Kidney glomerular epithelial cell (primary cell): ENCODE results near the gene THBS1.
A peak's percentile ranks its signal among the peaks of the same experiment; 100 is the strongest.

Experiments
- DNase-seq: peaks from one replicate; lab custom pipeline; 2025; lab: John Stamatoyannopoulos, UW

Gene THBS1

GRCh38 chr15:39608185-39609139 is 27.6 kb downstream of the THBS1 start:
- DNase-seq: no peak

- DNase-seq: no peak
Observed at GRCh38 chr15:39609166-39609916, 28.5 kb downstream of the THBS1 start.

GRCh38 chr15:39610665-39611064 is 29.8 kb downstream of the THBS1 start:
- DNase-seq: no peak

GRCh38 chr15:39613271-39613670 is 32.4 kb downstream of the THBS1 start:
- DNase-seq: no peak

GRCh38 chr15:39613861-39614260 is 33.0 kb downstream of the THBS1 start:
- no peak for DNase-seq

- no peak for DNase-seq
Observed at GRCh38 chr15:39616731-39617455, 36.0 kb downstream of the THBS1 start.

- DNase-seq: no peak
Observed at GRCh38 chr15:39618063-39618823, 37.4 kb downstream of the THBS1 start.

GRCh38 chr15:39621210-39621609 is 40.3 kb downstream of the THBS1 start:
- no peak for DNase-seq

- DNase-seq: no peak
Observed at GRCh38 chr15:39621976-39622375, 41.1 kb downstream of the THBS1 start.

- DNase-seq: no peak
Observed at GRCh38 chr15:39622660-39623516, 42.0 kb downstream of the THBS1 start.

GRCh38 chr15:39623529-39623931 is 42.7 kb downstream of the THBS1 start:
- no peak for DNase-seq

- DNase-seq: peak; percentile 58
Observed at GRCh38 chr15:39624806-39625205, 43.9 kb downstream of the THBS1 start.

- DNase-seq: no peak
Observed at GRCh38 chr15:39625451-39625850, 44.6 kb downstream of the THBS1 start.

GRCh38 chr15:39625856-39626255 is 45.0 kb downstream of the THBS1 start:
- DNase-seq: no peak

GRCh38 chr15:39627451-39628143 is 46.7 kb downstream of the THBS1 start:
- no peak for DNase-seq

GRCh38 chr15:39628144-39628508 is 47.2 kb downstream of the THBS1 start:
- DNase-seq: no peak

GRCh38 chr15:39628546-39629257 is 47.8 kb downstream of the THBS1 start:
- no peak for DNase-seq

GRCh38 chr15:39629371-39629770 is 48.5 kb downstream of the THBS1 start:
- DNase-seq: no peak

- DNase-seq: no peak
Observed at GRCh38 chr15:39629906-39630305, 49.0 kb downstream of the THBS1 start.
